SKM-1 (cell line): ENCODE data around the gene IGFBP6.
A peak's percentile ranks its signal among the peaks of the same experiment; 100 is the strongest.
"Not testable (repeated sequence)": the region's sequence is repeated elsewhere in the genome, so short reads cannot be mapped to it uniquely, and the experiment has no call there.

ENCODE experiments used
- DNase-seq: peaks from one replicate; lab custom pipeline; 2025; ENCODE audit not compliant: unreplicated experiment; lab: John Stamatoyannopoulos, UW

Gene IGFBP6

DNA sequence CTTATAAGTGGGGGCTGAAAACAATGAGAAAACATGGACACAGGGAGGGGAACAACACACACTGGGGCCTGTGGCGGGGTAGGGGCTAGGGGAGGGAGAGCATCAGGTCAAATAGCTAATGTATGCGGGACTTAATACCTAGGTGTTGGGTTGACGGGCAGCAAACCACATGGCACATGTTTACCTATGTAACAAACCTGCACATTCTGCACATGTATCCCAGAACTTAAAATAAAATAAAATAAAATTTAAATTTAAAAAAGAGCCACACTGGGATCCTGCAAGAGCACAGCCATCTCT lies 1.9 kb upstream of the IGFBP6 start:
- DNase-seq: not testable (repeated sequence)

DNA sequence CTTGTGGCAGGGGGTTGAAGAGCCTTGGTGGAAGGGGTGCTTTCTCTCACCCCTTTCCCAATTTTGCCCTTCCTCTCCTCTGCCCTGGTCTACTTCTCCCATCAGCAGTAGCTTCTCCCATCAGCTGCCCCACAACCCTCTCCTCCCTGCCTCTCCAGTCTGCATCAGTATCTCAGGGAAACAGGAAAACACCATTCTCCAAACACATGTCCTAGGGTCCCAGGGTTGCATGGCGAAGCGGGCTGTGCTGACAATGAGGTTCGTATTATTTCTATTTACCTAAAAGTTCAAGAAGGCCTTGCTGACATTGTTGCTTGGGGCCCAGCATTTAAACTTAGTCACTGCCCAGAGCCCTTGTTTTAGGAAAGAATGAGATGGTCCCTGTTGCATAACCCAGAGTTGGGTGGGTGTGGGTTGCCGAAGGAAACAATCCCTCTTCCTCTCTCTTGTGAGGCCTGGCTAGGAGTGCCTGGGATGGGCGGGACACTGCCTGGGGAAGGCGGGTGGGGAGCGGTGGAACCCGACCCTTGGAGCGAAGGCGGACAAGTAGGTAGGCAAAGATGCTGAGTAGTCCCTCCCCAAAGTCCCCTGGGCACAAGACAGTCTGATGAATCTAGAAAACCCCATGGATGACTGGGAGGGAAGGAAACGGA lies 1.3 kb upstream of the IGFBP6 start:
- no peak for DNase-seq

DNA sequence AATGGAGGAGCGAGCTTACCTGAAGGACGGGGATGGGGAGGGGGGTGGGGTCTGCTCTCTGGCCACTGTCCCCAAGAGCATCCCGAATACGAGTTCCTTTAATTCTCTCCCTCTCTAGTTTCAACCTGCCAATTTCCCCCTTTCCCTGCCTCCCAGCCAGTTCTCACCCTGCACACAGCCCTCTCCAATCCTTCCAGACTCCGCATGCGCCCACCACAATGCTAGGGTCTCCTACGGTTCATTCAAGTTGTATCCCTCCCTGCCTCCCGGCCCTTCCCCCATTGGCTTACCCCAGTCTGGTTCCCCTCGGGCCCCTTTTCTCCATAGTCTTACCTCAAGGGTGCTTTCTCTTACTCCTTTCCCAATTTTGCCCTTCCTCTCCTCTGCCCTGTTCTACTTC lies 708 bp upstream of the IGFBP6 start:
- DNase-seq: no peak

DNA sequence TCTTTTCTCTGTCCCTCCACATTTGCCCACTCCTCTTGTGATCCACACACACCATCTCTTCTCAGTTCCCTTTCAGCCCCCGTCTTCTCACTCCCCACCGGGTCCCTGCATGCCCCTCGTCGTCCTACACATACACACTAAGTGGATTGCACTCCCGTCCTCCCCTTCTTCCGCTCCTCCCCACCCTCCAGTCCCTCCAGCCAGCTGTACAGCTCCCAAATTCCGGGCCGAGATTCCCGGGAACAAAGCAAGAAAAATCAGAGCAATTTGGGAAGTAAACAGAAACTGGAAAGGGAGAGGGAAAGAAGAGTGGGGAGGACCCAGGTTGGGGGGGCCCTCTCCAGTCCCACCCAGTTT lies 282 bp upstream of the IGFBP6 start:
- DNase-seq: no peak

DNA sequence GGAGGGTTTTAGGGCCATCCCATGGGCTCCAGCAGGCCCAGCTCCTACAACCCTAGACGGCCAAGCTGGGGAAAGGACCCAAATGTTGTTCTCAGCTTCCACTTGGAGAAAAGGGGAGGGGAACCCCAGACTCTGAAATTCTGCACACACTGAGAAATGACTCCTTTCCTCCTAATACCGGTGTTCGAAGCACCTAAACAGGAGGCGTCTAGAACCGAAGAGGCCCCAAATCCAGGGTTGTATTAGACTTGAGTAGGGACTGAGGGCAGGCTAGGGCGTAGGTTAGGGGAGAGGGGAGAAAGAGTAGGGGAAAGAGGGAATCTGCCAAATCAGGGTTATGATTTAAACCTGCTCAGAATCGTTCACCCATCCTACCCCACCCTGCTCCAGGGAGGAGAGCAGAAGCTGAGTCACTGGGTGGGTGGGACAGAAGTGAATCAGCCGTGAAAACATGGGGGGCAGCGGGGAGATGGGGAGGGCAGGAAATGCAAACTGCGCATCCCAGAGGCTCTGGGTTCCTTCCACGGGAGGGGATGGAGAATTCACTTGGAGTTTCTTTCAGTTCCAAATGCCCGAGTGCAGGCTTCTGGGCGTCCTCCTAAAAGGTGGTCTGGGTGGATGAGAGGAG lies 1.0 kb downstream of the IGFBP6 start:
- no peak for DNase-seq

DNA sequence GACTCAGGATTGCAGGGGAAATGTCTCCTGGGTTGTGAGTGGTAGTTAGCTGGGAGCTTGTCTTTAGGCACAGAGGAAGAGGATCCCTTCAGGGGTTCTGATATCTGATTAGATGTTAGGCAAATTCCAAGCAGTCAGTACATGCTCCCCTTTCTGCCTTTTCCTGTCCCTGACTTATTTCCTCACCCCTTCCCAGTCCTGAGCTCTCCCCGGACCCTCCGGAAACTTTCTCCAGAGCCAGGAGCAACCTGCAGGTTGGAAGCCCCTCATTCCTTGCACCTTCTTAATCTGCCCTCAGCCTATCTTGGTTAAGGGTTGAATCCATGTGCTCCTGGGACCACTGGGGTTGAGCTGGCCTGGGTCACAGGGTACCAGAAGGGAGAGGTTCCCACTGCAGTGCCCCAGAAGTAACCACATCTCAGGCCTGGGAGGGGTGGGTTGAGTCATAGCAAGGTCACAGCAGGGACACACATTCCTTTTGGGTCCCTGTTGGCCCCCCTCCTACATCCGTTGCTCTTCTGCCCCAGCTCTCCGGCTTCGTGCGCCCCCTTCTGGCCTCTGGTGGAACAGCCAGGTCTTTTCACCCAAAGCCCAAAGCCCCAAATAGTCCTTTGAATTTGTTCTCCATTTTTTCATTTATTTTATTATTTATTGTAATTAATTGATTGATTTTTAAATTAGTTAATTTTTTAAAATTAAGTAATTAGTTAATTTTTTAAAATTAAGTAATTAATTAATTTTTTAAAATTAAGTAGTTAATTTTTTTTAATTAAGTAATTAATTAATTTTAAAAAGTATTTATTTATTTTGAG lies 1.8 kb downstream of the IGFBP6 start:
- peak; percentile 12 for DNase-seq

DNA sequence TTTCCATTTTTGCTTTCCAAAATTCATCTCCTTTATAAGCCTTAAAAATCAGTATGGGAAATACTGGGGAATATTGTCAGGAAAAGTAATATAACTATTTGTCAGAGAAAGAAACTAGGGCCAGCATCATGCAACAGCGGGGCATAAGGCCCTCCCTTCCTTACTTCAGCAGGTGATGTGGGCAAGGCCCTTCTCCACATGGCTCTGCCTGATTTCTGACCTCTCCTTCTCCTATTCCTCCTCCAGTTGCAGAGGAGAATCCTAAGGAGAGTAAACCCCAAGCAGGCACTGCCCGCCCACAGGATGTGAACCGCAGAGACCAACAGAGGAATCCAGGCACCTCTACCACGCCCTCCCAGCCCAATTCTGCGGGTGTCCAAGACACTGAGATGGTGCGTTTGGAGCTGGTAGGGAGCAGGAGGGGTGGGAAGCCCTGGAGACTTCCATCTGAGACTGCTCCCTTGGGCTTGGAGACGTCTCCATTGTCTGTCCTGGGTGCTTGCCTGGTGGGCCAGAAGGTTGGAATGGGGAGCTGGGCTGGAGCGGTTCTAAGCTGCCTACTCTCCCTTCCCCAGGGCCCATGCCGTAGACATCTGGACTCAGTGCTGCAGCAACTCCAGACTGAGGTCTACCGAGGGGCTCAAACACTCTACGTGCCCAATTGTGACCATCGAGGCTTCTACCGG lies 3.1 kb downstream of the IGFBP6 start:
- DNase-seq: no peak

DNA sequence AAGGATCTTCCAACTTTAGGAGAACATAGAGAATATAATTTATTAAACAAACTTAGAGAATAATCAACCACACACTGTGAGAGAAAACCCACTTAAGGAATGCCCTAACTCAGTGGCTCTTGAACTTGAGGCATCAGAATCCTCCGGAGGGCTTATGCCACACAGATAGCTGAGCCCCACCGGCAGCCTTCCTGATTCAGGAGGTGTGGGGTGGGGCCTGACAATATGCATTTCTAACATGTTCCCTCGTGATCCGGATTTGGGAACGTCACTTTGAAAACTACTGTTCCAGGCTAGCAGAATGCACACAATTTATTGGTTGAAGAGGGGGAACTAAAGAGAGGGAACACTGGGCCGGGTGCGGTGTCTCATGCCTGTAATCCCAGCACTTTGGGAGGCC lies 3.8 kb downstream of the IGFBP6 start:
- no peak for DNase-seq

DNA sequence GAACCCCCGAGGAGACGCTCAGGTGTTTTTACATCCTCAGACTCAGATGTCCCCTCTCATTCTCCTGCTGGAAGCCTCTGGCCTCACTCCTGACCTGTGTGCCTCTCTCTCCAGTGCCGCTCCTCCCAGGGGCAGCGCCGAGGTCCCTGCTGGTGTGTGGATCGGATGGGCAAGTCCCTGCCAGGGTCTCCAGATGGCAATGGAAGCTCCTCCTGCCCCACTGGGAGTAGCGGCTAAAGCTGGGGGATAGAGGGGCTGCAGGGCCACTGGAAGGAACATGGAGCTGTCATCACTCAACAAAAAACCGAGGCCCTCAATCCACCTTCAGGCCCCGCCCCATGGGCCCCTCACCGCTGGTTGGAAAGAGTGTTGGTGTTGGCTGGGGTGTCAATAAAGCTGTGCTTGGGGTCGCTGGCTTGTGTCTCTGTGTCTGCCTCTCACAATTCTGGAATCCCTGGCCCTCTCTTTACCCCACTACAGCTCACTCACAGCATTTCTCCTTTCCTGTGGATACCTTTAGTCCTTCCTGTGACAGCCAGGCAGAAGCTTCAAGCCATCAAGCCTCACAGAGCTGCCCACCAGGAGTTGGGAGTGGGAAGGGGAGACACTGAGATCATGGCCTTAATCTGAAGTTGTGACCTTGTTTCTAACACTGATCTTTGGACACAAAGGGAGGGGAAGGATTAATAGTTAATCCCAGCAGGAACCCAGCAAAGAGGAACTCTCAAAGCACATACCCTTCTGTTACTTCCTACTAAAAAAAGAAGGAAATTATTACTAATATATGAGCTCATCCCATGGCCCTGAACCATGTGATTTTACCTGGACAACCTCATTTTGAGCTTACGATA lies 4.7 kb downstream of the IGFBP6 start:
- DNase-seq: no peak

DNA sequence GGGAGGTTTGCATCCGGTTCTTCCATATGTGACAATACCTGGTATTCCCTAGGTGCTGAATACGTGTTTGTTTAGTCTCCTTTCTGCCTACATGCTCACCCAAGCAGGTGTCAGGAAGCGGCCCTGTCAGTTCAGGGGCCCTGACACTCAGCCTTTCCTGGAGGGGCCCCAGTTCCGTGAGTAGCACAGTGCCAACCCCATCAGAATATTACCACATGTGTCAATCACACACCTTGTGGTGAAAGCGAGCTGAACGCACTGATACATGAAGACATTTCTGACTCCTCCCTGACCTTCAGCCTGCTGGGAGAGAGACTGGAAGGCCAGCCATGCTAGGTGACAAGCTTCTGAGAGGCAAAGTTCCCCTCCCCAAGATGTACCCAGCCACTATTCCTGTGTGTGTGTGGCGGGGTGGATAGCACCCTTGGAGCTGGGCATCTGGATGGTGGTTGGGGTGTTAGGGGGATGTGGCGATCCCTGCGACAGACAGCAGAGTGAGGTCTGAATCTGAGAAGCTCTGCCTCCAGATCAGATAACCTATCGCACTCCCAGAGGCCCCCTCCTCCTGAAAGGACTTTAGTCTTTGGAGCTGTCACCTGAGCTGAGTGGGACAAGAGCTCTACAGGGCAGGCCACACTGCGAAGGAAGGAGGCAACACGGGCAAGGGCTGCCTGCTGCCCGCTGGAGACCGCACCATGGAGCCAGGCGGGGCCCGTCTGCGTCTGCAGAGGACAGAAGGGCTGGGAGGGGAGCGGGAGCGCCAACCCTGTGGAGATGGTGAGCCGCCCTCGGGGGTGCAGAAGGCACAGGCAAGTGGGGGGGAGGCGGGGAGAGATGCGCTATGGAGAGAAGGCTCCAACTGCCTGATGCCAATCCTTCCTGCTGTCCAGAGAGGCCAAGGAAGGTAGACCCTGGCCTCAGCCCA lies 5.7 kb downstream of the IGFBP6 start, which contains the start of gene SOAT2:
Gene SOAT2 (plus strand): TSS at position 604 of the 925 bp plus-strand sequence. CDS start 92 bp downstream, at position 696.
- DNase-seq: no peak

DNA sequence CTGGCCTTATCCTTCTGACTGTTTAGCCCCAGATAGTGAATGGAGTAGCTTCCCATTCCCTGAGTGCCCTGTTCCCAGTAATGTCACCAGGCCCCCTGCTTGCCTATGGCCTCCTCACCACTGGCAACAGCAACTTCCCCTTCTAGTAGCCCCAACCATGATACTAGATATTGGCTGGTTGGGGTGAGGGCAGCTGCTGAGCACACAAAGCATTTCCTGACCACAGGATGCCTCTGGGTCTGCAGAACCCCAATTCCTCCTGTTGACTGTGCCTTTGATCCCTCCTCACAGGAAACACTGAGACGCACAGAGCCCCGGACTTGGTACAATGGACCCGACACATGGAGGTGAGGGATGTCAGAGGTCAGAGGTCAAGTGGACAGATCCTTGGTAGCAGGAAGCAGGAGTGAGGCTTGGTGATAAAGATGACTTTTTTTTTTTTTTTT lies 6.4 kb downstream of the IGFBP6 start:
- peak; percentile 36 for DNase-seq

DNA sequence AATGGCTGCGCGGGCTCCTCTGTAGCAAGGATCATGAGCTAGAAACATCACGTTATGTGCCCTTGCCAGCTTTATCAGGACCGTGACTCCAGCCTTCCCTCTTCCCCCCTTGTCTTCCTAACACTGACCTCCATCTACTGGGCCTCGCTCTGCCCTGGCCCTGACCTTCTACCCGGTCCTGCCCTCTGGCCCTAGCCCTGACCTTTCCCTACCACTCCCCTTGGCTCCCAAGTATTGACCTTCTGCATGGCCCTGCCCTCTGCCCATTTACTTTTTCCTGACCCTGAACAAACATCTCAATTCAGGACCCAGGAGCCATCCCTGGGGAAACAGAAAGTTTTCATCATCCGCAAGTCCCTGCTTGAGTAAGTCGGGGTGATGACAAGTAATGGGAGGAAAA lies 7.8 kb downstream of the IGFBP6 start:
- no peak for DNase-seq

DNA sequence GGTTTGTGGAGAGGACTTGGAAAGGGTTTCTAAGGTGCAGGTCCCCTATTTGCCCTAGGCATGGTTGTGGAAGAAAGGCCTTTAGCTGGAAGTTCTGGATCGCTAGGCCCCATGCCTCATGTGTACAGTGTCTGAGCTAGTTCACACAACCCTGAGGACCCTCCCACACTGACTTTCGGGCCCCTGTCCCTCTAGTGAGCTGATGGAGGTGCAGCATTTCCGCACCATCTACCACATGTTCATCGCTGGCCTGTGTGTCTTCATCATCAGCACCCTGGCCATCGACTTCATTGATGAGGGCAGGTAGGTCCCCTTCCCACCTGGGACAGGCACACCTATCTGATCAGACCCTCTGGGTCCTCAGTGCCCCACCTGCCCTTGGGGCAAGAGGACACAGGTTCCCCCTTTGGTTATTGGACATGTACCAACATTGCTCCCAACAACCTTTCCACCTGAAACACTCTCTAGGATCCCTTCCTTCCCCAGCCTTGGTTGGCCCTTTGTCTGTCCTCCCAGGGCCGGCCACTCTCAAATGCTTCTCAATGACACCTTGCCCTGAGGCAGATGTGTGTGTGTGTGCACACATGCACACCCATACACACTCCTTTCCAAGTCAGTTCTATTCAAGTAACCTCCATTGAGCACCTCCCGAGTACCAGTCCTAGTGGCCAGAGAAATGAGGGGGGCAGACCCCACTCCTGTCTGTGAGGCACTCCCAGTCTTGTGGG lies 8.4 kb downstream of the IGFBP6 start:
- no peak for DNase-seq

DNA sequence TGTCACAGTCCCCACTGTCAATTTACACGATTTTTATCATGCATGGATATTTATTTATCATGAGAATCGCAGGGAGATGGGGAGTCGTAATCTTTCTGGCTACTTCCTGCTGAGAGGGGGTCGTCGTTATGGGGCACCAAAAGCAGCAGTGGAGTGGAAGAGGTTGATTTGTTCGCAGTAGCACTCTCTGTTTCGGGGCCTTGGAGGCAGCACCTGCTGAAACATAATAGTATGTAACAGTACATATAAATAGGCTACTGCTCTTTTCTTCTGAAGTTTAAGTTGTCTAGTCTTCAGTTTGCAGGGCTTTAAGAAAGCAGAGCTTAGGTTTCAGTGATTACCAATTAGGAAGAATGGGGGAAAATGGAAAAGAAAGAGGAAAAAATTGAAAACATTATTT lies 9.7 kb downstream of the IGFBP6 start:
- no peak for DNase-seq

DNA sequence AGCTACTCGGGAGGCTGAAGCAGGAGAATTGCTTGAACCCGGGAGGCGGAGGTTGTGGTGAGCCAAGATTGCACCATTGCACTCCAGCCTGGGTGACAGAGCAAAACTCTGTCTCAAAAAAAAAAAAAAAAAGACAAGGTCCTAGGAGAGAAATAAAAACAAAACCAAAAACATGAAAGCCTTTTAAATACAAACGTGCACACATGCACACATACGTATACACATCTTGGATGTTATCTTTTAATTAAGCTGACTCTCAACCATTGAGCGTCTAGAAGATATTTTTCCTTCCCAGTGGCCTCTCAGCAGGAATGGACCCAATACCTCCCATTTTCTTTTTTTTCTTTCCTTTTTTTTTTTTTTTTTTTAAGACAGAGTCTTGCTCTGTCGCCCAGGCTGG lies 15.0 kb downstream of the IGFBP6 start:
- not testable (repeated sequence) for DNase-seq

DNA sequence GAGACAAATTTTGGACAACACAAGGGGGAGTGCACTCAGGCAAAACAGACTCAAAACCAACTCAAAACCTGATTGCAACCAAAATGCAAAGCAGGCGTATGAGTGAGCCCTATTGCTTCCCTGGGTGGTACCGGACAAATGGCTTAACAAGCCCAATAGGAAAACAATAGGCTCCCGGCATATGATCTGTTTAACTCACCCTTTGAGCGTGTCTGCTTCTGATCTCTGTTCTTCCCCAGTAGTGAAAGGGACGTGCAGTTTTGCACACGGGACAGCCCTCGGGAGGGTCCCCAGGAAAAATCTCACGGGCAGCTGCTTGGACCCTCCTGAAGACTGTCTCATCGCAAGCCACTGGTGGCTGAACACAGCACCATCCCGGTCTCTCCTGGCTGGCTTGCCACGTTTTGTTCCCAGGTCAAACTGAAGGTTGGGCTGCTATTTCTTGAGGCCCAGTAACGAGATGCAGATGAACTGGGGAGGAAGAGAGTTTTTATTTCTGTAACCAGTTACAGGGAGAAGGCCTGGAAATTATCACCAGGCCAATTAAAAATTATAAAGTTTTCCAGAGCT lies 15.8 kb downstream of the IGFBP6 start:
- DNase-seq: no peak

DNA sequence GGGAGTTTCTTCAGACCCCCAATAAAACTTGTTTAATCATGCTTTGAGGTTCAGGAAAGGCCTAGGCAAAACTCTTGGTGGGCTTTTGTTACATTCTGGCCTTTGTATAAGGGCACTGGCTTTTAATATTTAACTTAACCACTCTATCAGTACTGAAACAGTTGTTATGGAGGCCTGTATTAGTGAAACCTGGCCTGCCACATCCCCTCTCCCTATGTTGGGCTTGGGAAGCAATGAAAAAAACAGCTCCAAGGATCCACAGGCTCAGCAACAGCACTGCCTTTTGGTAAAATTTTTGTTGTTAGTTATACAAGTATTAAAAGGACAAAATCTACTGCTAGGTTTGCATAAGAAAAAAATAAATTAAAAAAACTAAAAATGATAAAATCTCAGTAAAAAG lies 16.5 kb downstream of the IGFBP6 start:
- DNase-seq: no peak

DNA sequence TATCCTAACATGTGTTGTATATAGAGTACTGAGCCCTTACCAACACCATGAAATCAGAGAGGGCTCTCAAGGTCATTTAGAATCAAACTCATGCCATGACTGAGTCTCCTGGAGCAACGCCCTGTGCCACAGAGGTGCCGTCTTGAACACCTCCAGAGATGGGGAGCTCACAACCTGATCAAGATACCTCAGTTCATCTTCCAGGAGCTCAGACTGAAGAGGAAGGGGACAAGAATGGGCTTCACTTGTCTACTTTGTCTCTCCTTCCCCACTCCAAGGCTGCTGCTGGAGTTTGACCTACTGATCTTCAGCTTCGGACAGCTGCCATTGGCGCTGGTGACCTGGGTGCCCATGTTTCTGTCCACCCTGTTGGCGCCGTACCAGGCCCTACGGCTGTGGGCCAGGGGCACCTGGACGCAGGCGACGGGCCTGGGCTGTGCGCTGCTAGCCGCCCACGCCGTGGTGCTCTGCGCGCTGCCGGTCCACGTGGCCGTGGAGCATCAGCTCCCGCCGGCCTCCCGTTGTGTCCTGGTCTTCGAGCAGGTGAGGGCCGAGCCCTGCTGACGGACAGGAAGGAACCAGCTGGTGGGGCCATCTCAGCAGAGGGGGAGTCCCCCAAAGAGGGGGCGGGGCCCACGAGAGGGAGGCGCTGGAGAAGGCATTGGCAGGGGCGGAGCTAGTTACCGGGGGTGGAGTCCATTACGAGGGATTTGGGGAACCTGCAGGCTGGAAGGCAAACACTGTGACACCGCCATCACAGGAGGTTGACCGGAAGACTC lies 17.8 kb downstream of the IGFBP6 start:
- DNase-seq: no peak
